H1 (cell line): ENCODE results near the gene OTUD5. TPM values are rescaled to one million over a fixed set of nuclear protein-coding genes. Genes with fewer than 3 reads are reported as not detected.

Experiments used
- CTCF ChIA-PET: fragments of 300-600 bp; sonication (Branson Sonifier 250); formaldehyde crosslinking; loops from one replicate; lab custom pipeline; 2021; ENCODE audit not compliant: partially characterized antibody; lab: Charles Lee
- POLR2A ChIA-PET: fragments of 300-600 bp; sonication (Branson Sonifier 250); formaldehyde crosslinking; loops from one replicate; lab custom pipeline; 2021; ENCODE audit warnings: inconsistent platforms; ENCODE audit not compliant: partially characterized antibody; lab: Charles Lee
- DNase-seq, 2 experiments: peaks; one replicate each; pipeline versions ENCODE4 v3.0.0 to v3.0.0-alpha.2; 2010 to 2022; ENCODE audit warnings: low spot score in 2 of 2, low read depth in 1 of 2, mixed read lengths in 1 of 2
- FAIRE-seq: peaks from 2 replicates; lab custom pipeline; 2011; peaks lifted over from hg19 to GRCh38; lab: Jason Lieb, UNC
- H2AFZ ChIP-seq: 2 replicates; pipeline ENCODE4 v1.8.1; 2012; ENCODE audit warnings: low read length, inconsistent platforms
- H2AK5ac ChIP-seq: 2 replicates; pipeline ENCODE4 v1.6.1; 2013; ENCODE audit warnings: low read depth, low read length
- H2BK120ac ChIP-seq: replicated peaks from 2 replicates; pipeline ENCODE3; 2013; ENCODE audit warnings: low read depth, low read length, inconsistent platforms
- H2BK12ac ChIP-seq: 2 replicates; pipeline ENCODE4 v1.6.1; 2013; ENCODE audit warnings: low read depth, low read length
- H2BK15ac ChIP-seq: 2 replicates; pipeline ENCODE4 v1.6.1; 2013; ENCODE audit warnings: low read length
- H2BK20ac ChIP-seq: 2 replicates; pipeline ENCODE4 v1.6.1; 2013; ENCODE audit warnings: low read length
- H2BK5ac ChIP-seq: 2 replicates; pipeline ENCODE4 v1.6.1; 2013; ENCODE audit warnings: low read depth, low read length
- H3K14ac ChIP-seq: 2 replicates; pipeline ENCODE4 v1.6.1; 2013; ENCODE audit warnings: inconsistent platforms; ENCODE audit not compliant: insufficient read length
- H3K18ac ChIP-seq: 2 replicates; pipeline ENCODE4 v1.6.1; 2013; ENCODE audit warnings: low read length; ENCODE audit errors: extremely low read depth
- H3K23ac ChIP-seq: 2 replicates; pipeline ENCODE4 v1.6.1; 2013; ENCODE audit warnings: inconsistent platforms; ENCODE audit not compliant: insufficient read length
- H3K23me2 ChIP-seq: 2 replicates; pipeline ENCODE4 v1.6.1; 2013; ENCODE audit warnings: low read depth, low read length
- H3K27ac ChIP-seq: 2 replicates; pipeline ENCODE4 v1.6.1; 2011; ENCODE audit warnings: low read depth, low read length, inconsistent platforms
- H3K27me3 ChIP-seq, 4 experiments: replicated peaks in 1 of 4; 1 replicate in 1 of 4; 2 replicates in 3 of 4; pipeline versions ENCODE4 v1.6.1 to v1.8.1; 2011 to 2013; ENCODE audit warnings: low read length in 3 of 4, mild to moderate bottlenecking in 3 of 4, inconsistent platforms in 2 of 4, mixed read lengths in 2 of 4, moderate library complexity in 1 of 4; ENCODE audit not compliant: control insufficient read depth in 3 of 4, insufficient read depth in 3 of 4; ENCODE audit errors: extremely low read depth in 1 of 4
- H3K36me3 ChIP-seq, 4 experiments: 2 replicates each; pipeline versions ENCODE4 v1.6.1 to v1.8.1; 2011 to 2013; ENCODE audit warnings: mild to moderate bottlenecking in 4 of 4, low read length in 3 of 4, moderate library complexity in 2 of 4, control low read depth in 1 of 4, inconsistent platforms in 1 of 4; ENCODE audit not compliant: insufficient read depth in 4 of 4, control insufficient read depth in 2 of 4
- H3K4ac ChIP-seq: replicated peaks from 2 replicates; pipeline ENCODE3; 2013; ENCODE audit warnings: low read length, low read depth, mixed read lengths, inconsistent platforms; ENCODE audit not compliant: insufficient read length
- H3K4me1 ChIP-seq, 4 experiments: replicated peaks in 1 of 4; 1 replicate in 1 of 4; 2 replicates in 3 of 4; pipeline versions ENCODE4 v1.6.1 to v1.8.1; 2011 to 2013; ENCODE audit warnings: low read length in 3 of 4, inconsistent platforms in 2 of 4, mixed read lengths in 1 of 4; ENCODE audit not compliant: insufficient read depth in 4 of 4, control insufficient read depth in 3 of 4
- H3K4me2 ChIP-seq, 2 experiments: 2 replicates each; pipeline versions ENCODE4 v1.6.1 to v1.8.1; 2011 to 2013; ENCODE audit warnings: low read depth in 2 of 2, low read length in 2 of 2, control low read depth in 1 of 2, inconsistent platforms in 1 of 2, mild to moderate bottlenecking in 1 of 2; ENCODE audit not compliant: insufficient read depth in 1 of 2
- H3K4me3 ChIP-seq, 4 experiments: fragments of 200-600, 300-600 bp in 1 of 4; sonication (generic), shearing (Covaris generic), sonication (Bioruptor Twin) in 1 of 4; 2 replicates each; pipeline versions ENCODE4 v1.5.1 to v1.8.1; 2011 to 2016; ENCODE audit warnings: low read length in 4 of 4, low read depth in 3 of 4, control low read depth in 2 of 4, inconsistent platforms in 2 of 4, mild to moderate bottlenecking in 2 of 4, mixed read lengths in 1 of 4, moderate library complexity in 1 of 4; ENCODE audit not compliant: insufficient read depth in 2 of 4; ENCODE audit errors: extremely low read depth in 1 of 4
- H3K56ac ChIP-seq: replicated peaks from 2 replicates; pipeline ENCODE3; 2013; ENCODE audit warnings: low read depth, mild to moderate bottlenecking, mixed read lengths, low read length, inconsistent platforms; ENCODE audit not compliant: insufficient read length
- H3K79me1 ChIP-seq: 2 replicates; pipeline ENCODE4 v1.6.1; 2013; ENCODE audit warnings: low read depth, low read length, control low read depth
- H3K79me2 ChIP-seq, 2 experiments: 2 replicates each; pipeline versions ENCODE4 v1.6.1 to v1.8.1; 2012 to 2013; ENCODE audit warnings: low read length in 2 of 2, mild to moderate bottlenecking in 2 of 2, inconsistent platforms in 1 of 2; ENCODE audit not compliant: insufficient read depth in 2 of 2, control insufficient read depth in 1 of 2
- H3K9ac ChIP-seq, 4 experiments: replicated peaks in 1 of 4; 1 replicate in 1 of 4; 2 replicates in 3 of 4; pipeline versions ENCODE4 v1.6.1 to v1.8.1; 2011 to 2013; ENCODE audit warnings: low read depth in 3 of 4, low read length in 3 of 4, control low read depth in 2 of 4, mild to moderate bottlenecking in 2 of 4, moderate library complexity in 2 of 4, inconsistent platforms in 1 of 4; ENCODE audit errors: extremely low read depth in 1 of 4
- H3K9me3 ChIP-seq, 2 experiments: 2 replicates each; pipeline versions ENCODE4 v1.6.1 to v1.8.1; 2012 to 2013; ENCODE audit warnings: mild to moderate bottlenecking in 2 of 2, moderate library complexity in 2 of 2, control low read depth in 1 of 2, inconsistent platforms in 1 of 2, low read depth in 1 of 2, low read length in 1 of 2, mixed read lengths in 1 of 2; ENCODE audit not compliant: insufficient read depth in 2 of 2
- H4K20me1 ChIP-seq, 2 experiments: replicated peaks in 1 of 2; 2 replicates each; pipeline versions ENCODE3 to v1.8.1; 2011 to 2013; ENCODE audit warnings: inconsistent platforms in 2 of 2, low read length in 2 of 2, mild to moderate bottlenecking in 1 of 2; ENCODE audit not compliant: insufficient read depth in 2 of 2, control insufficient read depth in 1 of 2
- H4K5ac ChIP-seq: 2 replicates; pipeline ENCODE4 v1.6.1; 2013; ENCODE audit warnings: low read length, low read depth, mixed read lengths, inconsistent platforms; ENCODE audit not compliant: insufficient read length
- H4K8ac ChIP-seq: 2 replicates; pipeline ENCODE4 v1.8.0; 2013; ENCODE audit warnings: mild to moderate bottlenecking, moderate library complexity, low read length, inconsistent platforms; ENCODE audit not compliant: insufficient read depth; ENCODE audit errors: extremely low read depth
- H4K91ac ChIP-seq: replicated peaks from 2 replicates; pipeline ENCODE3; 2013; ENCODE audit warnings: low read length, mixed read lengths, inconsistent platforms; ENCODE audit not compliant: insufficient read length
- ASH2L ChIP-seq: fragments of 200-600, 300-600 bp; sonication (generic); IDR thresholded peaks from one replicate; pipeline ENCODE4 v1.7.1; 2017; ENCODE audit warnings: low read length
- CEBPB ChIP-seq: IDR thresholded peaks from 2 replicates; pipeline ENCODE4 v1.6.1; 2012; ENCODE audit warnings: low read depth, low read length
- CHD1 ChIP-seq: IDR thresholded peaks from 2 replicates; pipeline ENCODE4 v1.6.1; 2012; ENCODE audit warnings: low read depth, low read length, improper control_type of control experiment
- CREB1 ChIP-seq: IDR thresholded peaks from 2 replicates; pipeline ENCODE4 v1.6.1; 2012; ENCODE audit warnings: inconsistent platforms
- EP300 ChIP-seq, 2 experiments: IDR thresholded peaks; 1 replicate in 1 of 2; 2 replicates in 1 of 2; pipeline ENCODE4 v1.6.1; 2011 to 2012; ENCODE audit warnings: low read depth in 2 of 2, low read length in 2 of 2, mild to moderate bottlenecking in 2 of 2, borderline replicate concordance in 1 of 2, inconsistent platforms in 1 of 2, moderate library complexity in 1 of 2
- NRF1 ChIP-seq: IDR thresholded peaks from 2 replicates; pipeline ENCODE4 v1.6.1; 2011; ENCODE audit warnings: mild to moderate bottlenecking, low read depth, low read length, improper control_type of control experiment
- PHF8 ChIP-seq: fragments of 200-600 bp; sonication (generic); conservative IDR thresholded peaks from 2 replicates; pipeline ENCODE4 v1.7.1; 2012; ENCODE audit warnings: low read depth, mild to moderate bottlenecking, inconsistent platforms, low read length, moderate library complexity
- POLR2A ChIP-seq, 2 experiments: IDR thresholded peaks; 1 replicate in 1 of 2; 2 replicates in 1 of 2; pipeline ENCODE4 v1.6.1; 2011; ENCODE audit warnings: low read depth in 2 of 2, low read length in 2 of 2, mild to moderate bottlenecking in 2 of 2; ENCODE audit errors: control extremely low read depth in 1 of 2
- RXRA ChIP-seq: IDR thresholded peaks from 2 replicates; pipeline ENCODE4 v1.6.1; 2011; ENCODE audit warnings: low read depth, mild to moderate bottlenecking, low read length, moderate library complexity; ENCODE audit not compliant: insufficient read depth
- SIX5 ChIP-seq: IDR thresholded peaks from 2 replicates; pipeline ENCODE4 v1.6.1; 2011; ENCODE audit warnings: mild to moderate bottlenecking, low read depth, low read length
- SP4 ChIP-seq: IDR thresholded peaks from 2 replicates; pipeline ENCODE4 v1.6.1; 2012; ENCODE audit warnings: low read length, inconsistent platforms
- YY1 ChIP-seq: IDR thresholded peaks from 2 replicates; pipeline ENCODE4 v1.6.1; 2011; ENCODE audit warnings: low read depth, mild to moderate bottlenecking, low read length
- WGBS, 2 experiments: shearing (Covaris generic) in 1 of 2; methylation state at CpG; one replicate each; pipeline versions ENCODE4 v1.1.6 to v1.1.7; 2013 to 2015; ENCODE audit warnings: low lambda C conversion rate in 2 of 2, mixed read lengths in 2 of 2, inconsistent platforms in 1 of 2, low coverage in 1 of 2, missing lambda C conversion rate in 1 of 2; ENCODE audit not compliant: insufficient replicate concordance in 2 of 2, insufficient coverage in 1 of 2, insufficient read length in 1 of 2; ENCODE audit errors: extremely low coverage in 1 of 2, missing lambda C conversion rate in 1 of 2; 5-methylcytosine and 5-hydroxymethylcytosine counted together
- polyA plus RNA-seq, 7 experiments: library from polyadenylated mRNA; depleted of rRNA in 3 of 7; stranded (reverse) in 5 of 7; unstranded in 2 of 7; fragments of >200 nt in 5 of 7; fragments of 200-250 nt in 2 of 7; gene quantifications; 1 replicate in 5 of 7; 2 replicates in 1 of 7; 4 replicates in 1 of 7; pipeline versions ENCODE4 v1.2.1 to v1.2.3, GENCODE V29; 2011 to 2013; ENCODE audit warnings: missing spikeins in 2 of 7, mixed read lengths in 2 of 7
- total RNA-seq: library from RNA; stranded (reverse); fragmentation: NEBNext Ultra II Directional; extraction: Animal tissue kit (Norgen Biotek cat#: 25700); gene quantifications from 2 replicates; pipeline ENCODE4 v1.2.1, GENCODE V29; 2021

OTUD5 gene
- total and polyA plus RNA-seq, 2 of the 8 experiments (the other 6 are each of a cell fraction or from before 2014, with no cell fraction given) = 46.3 to 53.5 TPM

GRCh38 chrX:49002091-49002935 lies 44.9 kb upstream of the OTUD5 start, which contains the start of gene GRIPAP1:
Gene GRIPAP1 (minus strand): TSS chrX:49002264. CDS start chrX:49002229, 35 bp downstream.
- Histone ChIP-seq H3K4me1 (peaks cover 0 to 3% (median 0%) of the 10 kb centered on the region in 4 experiments; a peak in 1 of 7 replicates), H2BK15ac (no peak within 1 kb of the TSS), H3K14ac (no peak within 1 kb of the TSS), H3K27ac (peak within 1 kb of the TSS; percentile 96), H4K8ac (peak within 1 kb of the TSS; percentile 95; the same call in 1 of the 2 replicates), H3K56ac (no peak within 1 kb of the TSS), H2AFZ (peak within 1 kb of the TSS; percentile 88; the same call in 1 of the 2 replicates), H3K4ac (peak within 1 kb of the TSS; percentile 65), H3K9ac (peak within 1 kb of the TSS; percentile 57 to 99 (median 94)), H3K18ac (peak within 1 kb of the TSS; percentile 60), H3K23me2 (no peaks in the 10 kb centered on the region), H4K5ac (peak within 1 kb of the TSS; percentile 95), H2AK5ac (no peak within 1 kb of the TSS), H4K20me1 (peaks cover 0 to 3% of the 10 kb centered on the region in 2 experiments), H2BK5ac (peak within 1 kb of the TSS; percentile 98), H3K36me3 (peaks cover 2 to 19% (median 15%) of the 10 kb centered on the region in 4 experiments; a peak in 7 of 8 replicates), H3K23ac (no peak within 1 kb of the TSS), H4K91ac (peak within 1 kb of the TSS; percentile 79), H2BK20ac (no peak within 1 kb of the TSS), H2BK120ac (no peak within 1 kb of the TSS), H3K79me1 (no peaks in the 10 kb centered on the region), H3K4me3 (peak within 1 kb of the TSS; percentile 87 to 100 (median 98)), H3K79me2 (peaks cover 3 to 15% of the 10 kb centered on the region in 2 experiments; a peak in 3 of 4 replicates), H3K27me3 (no peaks in the 10 kb centered on the region), H2BK12ac (peak within 1 kb of the TSS; percentile 98; the same call in 1 of the 2 replicates), H3K4me2 (peak within 1 kb of the TSS; percentile 75 to 83), H3K9me3 (no peaks in the 10 kb centered on the region)
- POLR2A ChIA-PET = interaction anchor here (0.6 to 2.5 kb wide), 13 partner anchors 13 to 179 kb away, joined by 3 to 24 read pairs (median 4); partner anchors contain the start of genes KCND1 and TFE3
- DNase-seq (peak; percentile 64 to 77), FAIRE-seq (peak; percentile 89)
- 8% methylated on average over 20 of the region's 38 CpGs; no CpG with 5 or more reads in 1 of the 2 experiments for WGBS, 2 experiments
- CTCF ChIA-PET = no interaction called here
- 0 out of 2 replicates have a peak, but pooled peaks have one; percentile 10 for TF ChIP-seq CREB1
- 0 out of 2 replicates have a peak, but pooled peaks have one; percentile 20 for TF ChIP-seq SIX5
- TF ChIP-seq SP4 = 0 out of 2 replicates have a peak, but pooled peaks have one; percentile 40
- TF ChIP-seq POLR2A (IDR thresholded peaks at IDR 0.05; ENCODE audit: control extremely low read depth in 1 of 2, low read depth in 2 of 2, low read length in 2 of 2) = peak; percentile 49; a peak in 2 of 3 replicates
- peak; percentile 82 for TF ChIP-seq CHD1
- TF ChIP-seq RXRA = no peak
- TF ChIP-seq CEBPB = peak; percentile 34; the same call in 1 of the 2 replicates
- peak; percentile 86 for TF ChIP-seq YY1
- peak; percentile 72 for TF ChIP-seq PHF8
- peak; percentile 51 for TF ChIP-seq NRF1
- TF ChIP-seq ASH2L = no peak
- peak in 1 of 2 experiments; percentile 95; a peak in 2 of 3 replicates for TF ChIP-seq EP300 (IDR thresholded peaks at IDR 0.05; ENCODE audit: borderline replicate concordance in 1 of 2, low read depth in 2 of 2, low read length in 2 of 2)
